ENCODE data around the gene RFX1.
"Not testable (repeated sequence)": the region's sequence is repeated elsewhere in the genome, so short reads cannot be mapped to it uniquely, and the experiment has no call there.

Gene RFX1

DNA sequence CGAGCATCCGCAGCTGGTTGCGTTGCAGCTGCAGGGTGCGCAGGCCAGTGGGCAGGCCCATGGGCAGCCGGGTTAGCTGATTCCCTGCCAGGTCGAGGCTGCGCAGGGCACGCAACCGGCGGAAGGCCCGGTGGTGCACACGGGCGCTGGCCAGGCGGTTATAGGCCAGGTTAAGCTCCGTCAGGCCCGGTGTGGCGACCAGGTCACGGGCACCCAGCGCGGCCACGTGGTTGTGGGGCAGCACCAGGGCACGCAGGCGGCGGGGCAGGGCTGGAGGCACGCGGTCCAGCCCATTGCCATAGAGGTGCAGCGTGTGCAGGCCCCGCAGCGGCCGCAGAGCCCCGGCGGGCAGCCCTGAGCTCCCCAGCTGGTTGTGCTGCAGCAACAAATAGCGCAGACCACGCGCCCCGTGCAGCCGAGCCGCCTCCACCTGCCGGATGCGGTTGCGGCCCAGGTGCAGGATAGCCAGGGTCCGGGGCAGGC lies 73.2 kb downstream of the RFX1 start:
- no peak for DNase-seq

DNA sequence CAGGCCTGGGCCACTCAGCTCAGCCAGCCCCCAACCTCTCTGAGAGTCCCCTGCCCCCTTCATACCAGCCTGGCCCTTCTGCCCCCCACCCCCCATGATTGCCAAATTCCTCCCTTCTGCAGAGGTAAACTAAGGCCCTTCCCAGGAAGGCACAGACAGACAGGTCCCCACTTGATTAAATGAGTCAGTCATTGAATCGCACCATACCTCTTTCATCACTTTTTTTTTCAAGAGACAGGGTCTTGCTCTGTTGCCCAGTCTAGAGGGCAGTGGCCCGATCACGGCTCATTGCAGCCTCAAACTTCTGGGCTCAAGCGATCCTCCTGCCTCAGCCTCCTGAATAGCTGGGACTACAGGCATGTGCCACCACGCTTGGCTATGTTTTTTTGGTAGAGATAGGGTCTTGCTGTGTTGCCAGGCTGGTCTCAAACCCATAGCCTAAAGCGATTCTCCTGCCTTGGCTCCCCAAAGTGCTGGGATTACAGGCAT lies 73.9 kb downstream of the RFX1 start:
- no peak for DNase-seq

DNA sequence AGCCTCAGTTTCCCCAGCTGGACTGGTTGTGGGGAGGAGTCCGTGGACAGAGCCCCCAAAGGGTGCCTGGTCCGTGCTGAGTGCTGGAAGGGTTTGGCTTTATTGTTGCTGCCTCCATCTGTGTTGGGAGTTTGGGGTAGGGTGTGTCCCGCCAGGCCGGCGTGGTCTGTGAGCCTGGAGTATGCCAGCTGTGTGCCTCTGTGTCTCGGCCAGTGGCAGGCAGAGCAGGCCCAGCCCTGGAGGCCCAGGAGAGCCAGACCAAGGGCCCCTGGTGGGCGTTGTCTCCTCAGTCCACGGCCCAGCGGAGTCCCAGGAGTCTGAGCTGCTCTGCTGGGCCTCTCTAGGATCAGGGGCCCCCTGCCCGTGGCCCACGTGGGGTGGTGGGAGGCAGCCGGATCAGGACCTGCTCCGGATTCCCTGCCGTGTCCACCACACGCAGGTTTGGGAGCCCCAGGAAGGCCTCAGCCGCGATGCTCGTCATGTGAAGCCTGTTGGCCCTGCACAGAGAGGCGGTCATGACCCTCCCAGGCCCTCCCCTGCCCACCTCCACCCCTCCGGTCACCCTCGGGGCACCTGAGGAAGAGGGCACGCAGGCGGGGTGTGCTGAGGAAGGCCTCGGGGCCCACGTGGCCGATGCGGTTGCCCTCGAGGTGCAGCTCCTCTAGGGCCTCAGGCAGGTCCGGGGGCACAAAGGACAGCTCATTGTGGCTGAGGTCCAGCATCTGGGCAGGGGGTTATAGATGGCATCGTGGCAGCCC lies 74.5 kb downstream of the RFX1 start:
- DNase-seq: no peak

DNA sequence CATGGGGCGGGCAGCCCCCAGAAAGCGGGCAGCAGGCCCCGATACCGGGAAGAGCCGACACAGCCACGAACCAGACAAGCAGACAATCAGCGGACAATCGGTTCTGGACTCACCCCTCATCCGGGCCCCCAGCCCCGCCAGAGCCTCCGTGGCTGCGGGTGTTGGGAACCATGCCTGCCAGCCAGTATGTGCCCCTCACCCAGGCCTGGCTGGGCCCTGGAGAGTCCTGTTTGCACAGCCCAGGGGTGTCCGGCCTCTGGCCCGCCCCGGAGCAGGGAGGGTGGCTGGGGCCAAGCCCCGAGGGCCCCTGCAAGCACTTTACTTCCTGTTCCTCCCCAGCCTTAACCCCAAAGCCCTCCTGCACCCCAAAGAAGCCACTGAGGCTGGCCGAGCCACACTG lies 75.7 kb downstream of the RFX1 start:
- no peak for DNase-seq

DNA sequence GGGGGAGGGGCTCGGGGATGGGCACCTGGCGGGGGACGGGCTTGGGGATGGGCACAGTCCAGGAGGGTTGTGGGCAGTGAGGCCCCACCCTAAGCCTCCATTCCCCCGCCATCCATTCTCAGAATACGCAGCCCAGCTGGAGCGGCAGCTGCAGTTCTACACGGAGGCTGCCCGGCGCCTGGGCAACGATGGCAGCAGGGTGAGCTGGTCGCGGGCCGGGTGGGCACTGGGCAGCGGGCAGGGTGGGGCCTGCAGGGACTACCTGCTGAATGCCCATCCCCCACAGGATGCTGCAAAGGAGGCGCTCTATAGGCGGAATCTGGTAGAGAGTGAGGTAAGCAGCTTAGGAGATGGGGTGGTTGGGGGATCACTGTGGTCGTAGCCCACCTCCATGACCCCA lies 76.2 kb downstream of the RFX1 start:
- no peak for DNase-seq

DNA sequence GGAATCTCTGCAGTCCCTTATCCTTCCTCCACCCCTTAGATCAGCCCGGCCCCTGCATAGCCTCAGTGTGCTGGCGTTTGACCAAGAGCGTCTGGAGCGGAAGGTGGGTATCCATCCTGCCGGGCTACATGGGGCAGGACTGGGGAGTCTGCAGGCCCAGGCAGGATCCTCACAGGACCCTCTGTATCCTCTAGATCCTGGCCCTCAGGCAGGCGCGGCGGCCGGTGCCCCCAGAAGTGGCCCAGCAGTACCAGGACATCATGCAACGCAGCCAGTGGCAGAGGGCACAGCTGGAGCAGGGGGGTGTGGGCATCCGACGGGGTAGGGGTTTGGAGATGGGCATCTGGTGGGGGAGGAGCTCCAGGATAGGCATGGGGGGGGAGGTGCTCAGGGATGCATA lies 76.8 kb downstream of the RFX1 start:
- no peak for DNase-seq

DNA sequence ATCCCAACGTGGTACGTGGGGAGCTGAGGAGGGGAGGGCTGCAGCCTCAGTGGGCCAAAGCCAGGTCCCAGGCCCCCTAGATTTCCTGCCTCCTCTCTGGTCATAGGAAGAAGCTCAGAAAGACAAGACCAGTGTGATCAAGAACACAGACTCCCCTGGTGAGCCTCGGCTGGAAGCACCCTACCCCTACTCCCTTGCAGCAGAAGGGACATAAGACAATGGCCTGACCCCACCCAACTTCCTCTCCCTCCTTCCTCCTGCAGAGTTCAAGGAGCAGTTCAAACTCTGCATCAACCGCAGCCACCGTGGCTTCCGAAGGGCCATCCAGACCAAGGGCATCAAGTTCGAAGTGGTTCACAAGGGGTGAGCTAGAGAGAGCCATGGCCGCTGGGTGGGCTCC lies 79.4 kb downstream of the RFX1 start:
- no peak for DNase-seq

DNA sequence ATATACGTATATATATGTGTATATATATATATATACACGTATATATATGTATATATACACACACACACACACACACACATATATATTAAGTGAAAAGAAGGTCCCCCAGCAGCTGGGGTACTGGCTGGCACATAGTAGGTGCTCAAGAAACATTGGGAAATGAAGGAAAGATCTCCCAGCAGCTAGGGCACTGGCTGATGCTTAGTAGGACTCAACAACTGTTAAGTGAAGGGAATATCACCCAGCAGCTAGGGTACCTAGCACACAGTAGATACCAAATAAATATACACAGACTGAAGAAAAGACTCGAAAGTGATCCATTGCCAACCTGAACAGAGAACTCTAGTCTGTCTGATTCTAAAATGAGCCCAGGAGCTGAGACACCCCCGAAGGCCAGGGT lies 80.1 kb downstream of the RFX1 start:
- no peak for DNase-seq

DNA sequence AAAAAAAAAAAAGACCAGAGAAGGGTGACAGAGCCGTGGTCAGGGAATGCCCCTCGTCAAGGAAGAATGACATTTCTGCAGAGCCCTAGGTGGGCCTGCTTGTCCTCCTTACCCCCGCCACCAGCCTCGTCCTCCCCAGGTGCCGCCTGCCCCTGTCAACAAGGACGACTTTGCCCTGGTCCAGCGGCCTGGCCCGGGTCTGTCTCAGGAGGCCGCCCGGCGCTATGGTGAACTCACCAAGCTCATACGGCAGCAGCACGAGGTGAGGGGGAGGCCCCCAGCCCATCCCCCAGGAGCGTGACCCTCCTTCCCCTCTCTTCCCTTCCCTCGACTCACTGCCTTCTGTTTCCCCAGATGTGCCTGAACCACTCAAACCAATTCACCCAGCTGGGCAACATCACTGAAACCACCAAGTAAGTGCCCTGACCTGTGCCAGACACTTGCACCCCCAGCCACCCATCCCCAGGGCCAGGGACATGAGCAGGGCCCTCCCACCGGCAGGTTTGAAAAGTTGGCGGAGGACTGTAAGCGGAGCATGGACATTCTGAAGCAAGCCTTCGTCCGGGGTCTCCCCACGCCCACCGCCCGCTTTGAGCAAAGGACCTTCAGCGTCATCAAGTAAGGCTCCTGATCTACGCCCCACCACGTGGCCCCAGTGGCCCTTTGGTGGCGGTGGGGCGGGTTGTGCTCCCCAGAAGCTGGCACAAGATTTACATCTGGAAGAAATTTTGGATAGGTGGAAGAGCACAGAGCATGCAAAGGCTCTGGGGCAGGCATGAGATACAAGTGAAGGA lies 82.7 kb downstream of the RFX1 start:
- DNase-seq: no peak

DNA sequence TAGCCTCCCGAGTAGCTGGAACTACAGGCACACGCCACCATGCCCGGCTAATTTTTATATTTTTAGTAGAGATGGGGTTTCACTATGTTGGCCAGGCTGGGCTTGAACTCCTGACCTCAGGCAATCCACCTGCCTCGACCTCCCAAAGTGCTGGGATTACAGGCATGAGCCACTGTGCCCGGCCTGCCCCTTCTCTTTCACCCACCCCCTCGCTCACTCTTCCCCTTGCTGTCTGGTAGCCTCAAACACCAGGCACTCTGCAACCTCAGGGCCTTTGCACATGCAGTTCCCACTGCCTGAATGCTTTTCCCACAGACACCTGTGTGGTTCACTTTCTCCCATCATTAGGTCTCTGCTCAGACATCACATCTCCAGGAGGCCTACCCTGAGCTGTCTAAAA lies 84.0 kb downstream of the RFX1 start:
- not testable (repeated sequence) for DNase-seq

DNA sequence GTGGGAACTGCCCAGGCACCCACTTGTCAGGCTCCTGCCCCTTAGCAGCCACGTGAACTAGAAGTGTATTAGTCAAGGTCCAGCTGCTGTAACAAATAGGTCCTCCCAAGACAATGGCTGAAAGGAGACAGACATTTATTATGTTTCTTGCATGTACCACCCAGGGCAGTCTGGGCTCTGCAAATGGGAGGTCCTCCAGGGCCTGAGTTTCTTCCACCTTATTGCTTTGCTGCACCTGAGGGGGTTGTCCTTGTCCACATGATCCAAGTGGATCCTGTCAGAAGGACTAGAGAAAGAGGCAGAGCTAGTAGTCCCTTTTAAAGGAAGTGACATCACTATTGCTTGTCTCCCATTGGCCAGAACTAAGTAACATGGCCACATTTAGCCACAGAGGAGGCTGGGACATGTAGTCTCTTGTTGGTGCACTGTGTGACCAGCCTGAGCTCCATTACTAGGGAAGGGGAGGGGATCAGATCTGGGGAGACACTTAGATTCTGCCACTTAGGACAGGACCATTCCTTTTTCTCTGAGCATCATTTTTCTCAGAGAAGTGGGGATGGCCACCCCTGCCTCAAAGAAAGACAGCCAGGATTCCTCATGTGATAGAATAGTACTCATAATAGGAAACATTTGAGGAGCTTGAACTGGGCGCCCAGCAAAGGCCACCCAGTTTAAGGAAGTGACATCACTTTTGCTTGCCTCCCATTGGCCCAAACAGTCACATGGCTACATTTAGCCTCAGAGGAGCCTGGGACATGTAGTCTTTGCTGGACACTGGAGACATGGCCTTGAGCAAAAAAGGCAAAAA lies 85.0 kb downstream of the RFX1 start:
- DNase-seq: no peak

DNA sequence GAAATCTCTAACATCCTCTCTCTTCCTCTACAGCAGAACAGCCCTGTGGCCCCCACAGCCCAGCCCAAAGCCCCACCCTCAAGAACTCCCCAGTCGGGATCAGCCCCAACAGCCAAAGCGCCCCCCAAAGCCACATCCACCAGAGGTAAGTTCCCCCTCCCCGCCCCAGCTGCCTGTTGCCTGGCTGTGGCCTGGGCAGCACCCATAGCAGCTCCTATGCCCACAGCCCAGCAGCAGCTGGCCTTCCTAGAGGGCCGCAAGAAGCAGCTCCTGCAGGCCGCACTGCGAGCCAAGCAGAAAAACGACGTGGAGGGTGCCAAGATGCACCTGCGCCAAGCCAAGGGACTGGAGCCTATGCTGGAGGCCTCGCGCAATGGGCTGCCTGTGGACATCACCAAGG lies 85.6 kb downstream of the RFX1 start:
- DNase-seq: no peak

DNA sequence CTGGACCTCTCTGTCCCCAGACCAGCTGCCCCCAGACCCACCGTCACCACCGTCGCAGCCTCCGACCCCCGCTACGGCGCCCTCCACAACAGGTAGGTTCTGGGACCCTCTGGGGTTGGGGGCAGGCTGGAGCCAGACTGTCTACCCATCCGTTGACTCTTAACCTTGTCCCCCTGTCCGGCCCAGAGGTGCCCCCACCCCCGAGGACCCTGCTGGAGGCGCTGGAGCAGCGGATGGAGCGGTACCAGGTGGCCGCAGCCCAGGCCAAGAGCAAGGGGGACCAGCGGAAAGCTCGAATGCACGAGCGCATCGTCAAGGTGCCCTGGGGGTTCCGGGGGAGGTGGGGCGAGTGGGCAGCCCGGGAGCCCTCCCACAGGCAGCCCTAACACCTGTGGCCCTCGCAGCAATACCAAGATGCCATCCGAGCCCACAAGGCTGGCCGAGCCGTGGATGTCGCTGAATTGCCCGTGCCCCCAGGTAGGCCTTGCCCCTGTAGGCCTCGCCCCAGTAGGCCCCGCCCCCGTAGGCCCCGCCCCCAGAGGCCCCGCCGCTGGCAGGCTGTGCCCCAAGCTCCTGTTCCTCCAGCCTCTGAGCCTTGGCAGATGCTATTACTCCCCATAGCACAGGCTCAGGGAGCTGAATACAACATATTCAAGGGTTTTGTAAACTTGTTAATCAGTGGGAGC lies 87.3 kb downstream of the RFX1 start:
- DNase-seq: no peak

DNA sequence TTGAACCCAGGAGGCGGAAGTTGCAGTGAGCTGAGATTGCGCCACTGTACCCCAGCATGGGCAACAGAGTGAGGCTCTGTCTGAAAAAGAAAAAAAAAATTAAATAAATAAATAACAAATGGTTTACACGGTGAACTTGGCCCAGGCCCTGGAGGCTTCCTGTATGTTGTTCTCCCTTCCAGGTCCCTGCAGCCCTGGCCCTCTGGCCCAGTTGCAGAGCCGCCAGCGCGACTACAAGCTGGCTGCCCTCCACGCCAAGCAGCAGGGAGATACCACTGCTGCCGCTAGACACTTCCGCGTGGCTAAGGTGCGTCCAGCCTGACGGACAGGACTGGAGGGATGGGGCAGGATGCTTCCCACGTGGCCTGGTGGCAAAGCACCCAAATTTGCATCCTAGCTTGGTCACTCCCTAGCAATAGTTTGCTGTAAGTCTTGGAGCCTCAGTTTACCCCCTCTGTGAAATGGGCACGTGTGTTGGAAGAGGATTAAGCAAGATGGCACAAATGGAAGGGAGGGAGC lies 88.2 kb downstream of the RFX1 start:
- DNase-seq: no peak

DNA sequence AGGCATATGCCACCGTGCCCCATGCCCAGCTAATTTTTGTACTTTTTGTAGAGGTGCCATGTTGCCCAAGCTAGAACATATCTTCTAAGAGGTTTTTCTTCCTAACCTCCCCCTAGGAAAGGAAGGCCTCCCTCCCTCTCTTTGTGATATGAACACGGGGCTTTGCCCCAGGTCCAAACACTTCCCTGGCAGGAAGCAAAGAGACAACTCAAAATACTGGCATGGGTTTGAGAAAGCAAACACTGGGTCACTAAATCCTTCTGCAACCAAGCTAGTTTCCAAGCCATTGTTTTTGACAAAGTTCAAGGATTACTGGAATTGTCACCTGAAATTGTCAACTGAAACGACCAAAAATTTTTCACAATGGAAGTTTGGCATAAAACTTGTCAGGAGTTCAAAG lies 91.3 kb downstream of the RFX1 start:
- no peak for DNase-seq

DNA sequence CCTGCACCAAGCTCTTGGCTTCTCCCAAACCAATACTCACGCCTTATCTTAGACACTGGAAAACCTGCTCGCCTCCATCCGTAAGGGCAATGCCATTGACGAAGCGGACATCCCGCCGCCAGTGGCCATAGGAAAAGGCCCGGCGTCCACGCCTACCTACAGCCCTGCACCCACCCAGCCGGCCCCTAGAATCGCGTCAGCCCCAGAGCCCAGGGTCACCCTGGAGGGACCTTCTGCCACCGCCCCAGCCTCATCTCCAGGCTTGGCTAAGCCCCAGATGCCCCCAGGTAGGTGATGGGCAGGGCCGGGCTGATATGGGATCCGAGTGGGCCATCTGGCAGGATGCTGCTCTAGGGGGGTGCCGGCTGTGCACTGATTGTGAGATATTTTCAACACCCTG lies 92.8 kb downstream of the RFX1 start:
- no peak for DNase-seq

Measured in NCI-H187 treated with DMSO at 0.1 percent for 48 hours (cell line).